ENCODE data around the gene MOXD1.

MOXD1 gene

GRCh38 chr6:132251711-132252110, 149.6 kb downstream of the MOXD1 start:
- peaks cover 6% of the 10 kb centered on the region for H3K9me3 ChIP-seq (ENCODE audit: low read length)
- no peak overlapping the region for H3K9ac ChIP-seq (ENCODE audit: low read length)
- H3K9me2 ChIP-seq (ENCODE audit: low read depth, low read length), result no peaks in the 10 kb centered on the region
- H3K27ac ChIP-seq (ENCODE audit: low read depth, low read length, poor library complexity, severe bottlenecking), result no peak overlapping the region
- no peaks in the 10 kb centered on the region for H3F3A ChIP-seq (ENCODE audit: insufficient read depth, low read length)
- no peak overlapping the region for H3K4me3 ChIP-seq (ENCODE audit: low read depth, low read length, poor library complexity, severe bottlenecking)
- H2AFZ ChIP-seq (ENCODE audit: low read length), result no peak overlapping the region
- no peak overlapping the region for H3K4me2 ChIP-seq (ENCODE audit: low read length)
- H3K27me3 ChIP-seq (ENCODE audit: insufficient read depth, low read length), result no peaks in the 10 kb centered on the region; the same call in 1 of the 2 replicates
- no peaks in the 10 kb centered on the region for H3K79me2 ChIP-seq (ENCODE audit: insufficient read depth, low read length)
- H4K20me1 ChIP-seq (ENCODE audit: insufficient read depth, low read length), result no peaks in the 10 kb centered on the region
- TF ChIP-seq EZH2 (IDR thresholded peaks at IDR 0.05; ENCODE audit: borderline replicate concordance, low read length) (no peak), CTCF (IDR thresholded peaks at IDR 0.05; ENCODE audit: low read length) (no peak)
- no peaks in the 10 kb centered on the region for H3K4me1 ChIP-seq (ENCODE audit: insufficient read depth, low read length, severe bottlenecking)
- no peaks in the 10 kb centered on the region for H3K36me3 ChIP-seq (ENCODE audit: insufficient read depth, low read length)

- TF ChIP-seq CTCF (IDR thresholded peaks at IDR 0.05; ENCODE audit: low read length) (no peak), EZH2 (IDR thresholded peaks at IDR 0.05; ENCODE audit: borderline replicate concordance, low read length) (no peak)
- Histone ChIP-seq H3K4me3 (ENCODE audit: low read depth, low read length, poor library complexity, severe bottlenecking) (no peak overlapping the region), H3K36me3 (ENCODE audit: insufficient read depth, low read length) (no peaks in the 10 kb centered on the region), H4K20me1 (ENCODE audit: insufficient read depth, low read length) (no peaks in the 10 kb centered on the region), H3K79me2 (ENCODE audit: insufficient read depth, low read length) (no peaks in the 10 kb centered on the region), H2AFZ (ENCODE audit: low read length) (no peak overlapping the region), H3K9me2 (ENCODE audit: low read depth, low read length) (no peaks in the 10 kb centered on the region), H3K9me3 (ENCODE audit: low read length) (peaks cover 6% of the 10 kb centered on the region), H3K4me2 (ENCODE audit: low read length) (no peak overlapping the region), H3F3A (ENCODE audit: insufficient read depth, low read length) (no peaks in the 10 kb centered on the region), H3K27ac (ENCODE audit: low read depth, low read length, poor library complexity, severe bottlenecking) (no peak overlapping the region), H3K9ac (ENCODE audit: low read length) (no peak overlapping the region), H3K4me1 (ENCODE audit: insufficient read depth, low read length, severe bottlenecking) (no peaks in the 10 kb centered on the region), H3K27me3 (ENCODE audit: insufficient read depth, low read length) (no peaks in the 10 kb centered on the region)
These were observed 153.7 kb downstream of the MOXD1 start for GRCh38 chr6:132247381-132248159.

GRCh38 chr6:132246632-132247270, 154.5 kb downstream of the MOXD1 start:
- H3K9ac ChIP-seq (ENCODE audit: low read length), result no peak overlapping the region
- no peaks in the 10 kb centered on the region for H3K9me2 ChIP-seq (ENCODE audit: low read depth, low read length)
- H2AFZ ChIP-seq (ENCODE audit: low read length), result no peak overlapping the region
- H4K20me1 ChIP-seq (ENCODE audit: insufficient read depth, low read length), result no peaks in the 10 kb centered on the region
- H3F3A ChIP-seq (ENCODE audit: insufficient read depth, low read length), result no peaks in the 10 kb centered on the region
- no peaks in the 10 kb centered on the region for H3K79me2 ChIP-seq (ENCODE audit: insufficient read depth, low read length)
- TF ChIP-seq EZH2 (IDR thresholded peaks at IDR 0.05; ENCODE audit: borderline replicate concordance, low read length), result no peak
- TF ChIP-seq CTCF (IDR thresholded peaks at IDR 0.05; ENCODE audit: low read length), result no peak
- no peaks in the 10 kb centered on the region for H3K27me3 ChIP-seq (ENCODE audit: insufficient read depth, low read length)
- H3K9me3 ChIP-seq (ENCODE audit: low read length), result no peaks in the 10 kb centered on the region
- no peak overlapping the region for H3K4me3 ChIP-seq (ENCODE audit: low read depth, low read length, poor library complexity, severe bottlenecking)
- no peak overlapping the region for H3K27ac ChIP-seq (ENCODE audit: low read depth, low read length, poor library complexity, severe bottlenecking)
- H3K4me2 ChIP-seq (ENCODE audit: low read length), result no peak overlapping the region
- H3K4me1 ChIP-seq (ENCODE audit: insufficient read depth, low read length, severe bottlenecking), result no peaks in the 10 kb centered on the region
- H3K36me3 ChIP-seq (ENCODE audit: insufficient read depth, low read length), result no peaks in the 10 kb centered on the region

All from OCI-LY1 (cell line).